Endothelial cell (in vitro differentiated cells): ENCODE results near the gene WTAP. TPM values are rescaled to one million over a fixed set of nuclear protein-coding genes. Genes with fewer than 3 reads are reported as not detected.
A peak's percentile ranks its signal among the peaks of the same experiment; 100 is the strongest.

Source experiments
- DNase-seq: peaks from one replicate; pipeline ENCODE4 v3.0.0; 2021; ENCODE audit warnings: low spot score
- H3K27ac Mint-ChIP-seq: one replicate; pipeline ENCODE4 v1.8.0; 2021; ENCODE audit warnings: mixed read lengths, inconsistent platforms; ENCODE audit not compliant: unreplicated experiment
- H3K27me3 Mint-ChIP-seq: one replicate; pipeline ENCODE4 v1.8.0; 2021; ENCODE audit warnings: mild to moderate bottlenecking, moderate library complexity, mixed read lengths, inconsistent platforms; ENCODE audit not compliant: unreplicated experiment
- H3K36me3 Mint-ChIP-seq: one replicate; pipeline ENCODE4 v1.8.0; 2021; ENCODE audit warnings: mild to moderate bottlenecking, low read depth, mixed read lengths, inconsistent platforms; ENCODE audit not compliant: unreplicated experiment
- H3K4me1 Mint-ChIP-seq: one replicate; pipeline ENCODE4 v1.8.0; 2021; ENCODE audit warnings: mild to moderate bottlenecking, mixed read lengths, inconsistent platforms; ENCODE audit not compliant: unreplicated experiment
- H3K4me3 Mint-ChIP-seq: one replicate; pipeline ENCODE4 v1.8.0; 2021; ENCODE audit warnings: mild to moderate bottlenecking, mixed read lengths, inconsistent platforms; ENCODE audit not compliant: unreplicated experiment
- H3K9me3 Mint-ChIP-seq: one replicate; pipeline ENCODE4 v1.8.0; 2021; ENCODE audit warnings: mixed read lengths, inconsistent platforms; ENCODE audit not compliant: unreplicated experiment
- CTCF ChIP-seq: fragments of 200-600 bp; sonication (generic); IDR thresholded peaks from one replicate; pipeline ENCODE4 v1.5.0; 2021; ENCODE audit warnings: antibody characterized with exemption; ENCODE audit not compliant: unreplicated experiment
- total RNA-seq: library from RNA; stranded (reverse); fragmentation: NEBNext Ultra II Directional; extraction: Animal tissue kit (Norgen Biotek cat#: 25700); gene quantifications from one replicate; pipeline ENCODE4 v1.2.1, GENCODE V29; 2021; ENCODE audit not compliant: unreplicated experiment

WTAP gene
- total RNA-seq, 1 donor from 2014 or later: 95.4 TPM

- Mint-ChIP-seq H3K9me3 (no peaks in the 10 kb centered on the region), H3K27ac (peak overlapping the region; percentile 48), H3K36me3 (peaks cover 60% of the 10 kb centered on the region), H3K4me3 (no peak overlapping the region), H3K27me3 (peaks cover 4% of the 10 kb centered on the region), H3K4me1 (peaks cover 10% of the 10 kb centered on the region)
- DNase-seq: no peak
- no peak for TF ChIP-seq CTCF
Observed at GRCh38 chr6:159769470-159769869, 42.2 kb downstream of the WTAP start.

DNA sequence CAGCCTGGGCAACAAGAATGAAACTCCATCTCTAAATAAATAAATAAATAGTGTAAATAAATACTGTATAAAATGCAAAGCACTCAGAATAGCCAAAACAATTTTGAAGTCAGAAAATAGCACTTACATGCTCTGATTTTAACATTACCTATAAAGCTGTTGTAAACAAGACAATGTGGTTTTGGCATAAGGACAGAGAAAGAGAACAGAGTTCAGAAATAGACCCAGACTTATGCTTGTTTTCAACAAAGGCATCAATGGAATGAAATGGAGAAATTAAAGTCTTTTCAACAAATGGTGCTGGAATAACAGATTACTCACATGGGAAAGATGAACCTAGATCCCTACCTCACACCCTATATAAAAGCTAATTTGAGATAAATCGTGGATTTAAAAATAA is 44.9 kb downstream of the WTAP start:
- Mint-ChIP-seq H3K9me3 (no peaks in the 10 kb centered on the region), H3K4me3 (no peak overlapping the region), H3K27ac (no peak overlapping the region), H3K4me1 (peaks cover 4% of the 10 kb centered on the region), H3K27me3 (peaks cover 4% of the 10 kb centered on the region), H3K36me3 (peaks cover 52% of the 10 kb centered on the region)
- no peak for DNase-seq
- no peak for TF ChIP-seq CTCF

DNA sequence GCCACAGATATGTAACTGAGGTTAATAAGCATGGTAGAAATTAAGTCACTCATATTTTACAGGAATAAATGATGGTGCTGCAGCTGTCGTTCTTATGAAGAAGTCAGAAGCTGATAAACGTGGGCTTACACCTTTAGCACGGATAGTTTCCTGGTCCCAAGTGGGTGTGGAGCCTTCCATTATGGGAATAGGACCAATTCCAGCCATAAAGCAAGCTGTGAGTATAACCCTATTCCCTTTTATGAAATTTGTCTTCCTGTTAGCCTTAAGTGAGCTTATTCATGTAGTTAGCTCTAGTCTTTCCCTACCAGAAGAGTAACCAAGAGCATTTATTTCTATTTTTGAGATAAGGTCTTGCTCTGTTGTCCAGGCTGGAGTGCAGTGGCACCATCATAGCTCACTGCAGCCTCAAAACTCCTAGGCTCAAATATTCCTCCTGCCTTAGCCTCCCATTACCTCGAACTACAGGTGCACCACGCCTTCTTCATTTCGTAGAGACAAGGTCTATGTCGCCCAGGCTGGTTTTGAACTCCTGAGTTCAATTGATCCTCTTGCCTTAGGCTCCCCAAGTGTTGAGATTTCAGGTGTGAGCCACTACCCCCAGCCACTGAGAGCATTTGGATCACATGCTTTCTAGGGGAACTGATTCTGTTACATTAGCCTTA is 50.1 kb downstream of the WTAP start:
- peak overlapping the region; percentile 14 for H3K27ac Mint-ChIP-seq
- DNase-seq: no peak
- H3K4me1 Mint-ChIP-seq: no peaks in the 10 kb centered on the region
- H3K27me3 Mint-ChIP-seq: peaks cover 2% of the 10 kb centered on the region
- H3K9me3 Mint-ChIP-seq: no peaks in the 10 kb centered on the region
- no peak overlapping the region for H3K4me3 Mint-ChIP-seq
- no peak for TF ChIP-seq CTCF
- H3K36me3 Mint-ChIP-seq: peaks cover 54% of the 10 kb centered on the region

DNA sequence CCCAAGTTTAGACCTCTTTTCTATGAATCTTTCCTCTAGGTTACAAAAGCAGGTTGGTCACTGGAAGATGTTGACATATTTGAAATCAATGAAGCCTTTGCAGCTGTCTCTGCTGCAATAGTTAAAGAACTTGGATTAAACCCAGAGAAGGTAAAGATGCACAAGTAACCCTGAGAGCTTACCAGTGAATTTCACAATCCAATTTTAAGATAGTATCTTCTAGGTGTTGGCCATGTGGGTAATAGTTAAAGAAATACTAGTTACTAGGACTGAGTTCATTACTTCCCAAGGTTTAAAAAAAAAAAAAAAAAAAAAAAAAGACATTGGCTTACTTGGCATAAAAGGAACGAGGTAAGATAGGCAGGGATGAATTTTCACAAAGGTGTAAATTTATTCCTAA is 50.8 kb downstream of the WTAP start:
- H3K4me3 Mint-ChIP-seq: no peak overlapping the region
- no peak overlapping the region for H3K27ac Mint-ChIP-seq
- peaks cover 61% of the 10 kb centered on the region for H3K36me3 Mint-ChIP-seq
- no peak for TF ChIP-seq CTCF
- H3K9me3 Mint-ChIP-seq: no peaks in the 10 kb centered on the region
- no peaks in the 10 kb centered on the region for H3K4me1 Mint-ChIP-seq
- H3K27me3 Mint-ChIP-seq: peaks cover 4% of the 10 kb centered on the region
- no peak for DNase-seq

GRCh38 chr6:159778542-159779103 is 51.3 kb downstream of the WTAP start:
- TF ChIP-seq CTCF: no peak
- Mint-ChIP-seq H3K36me3 (peaks cover 61% of the 10 kb centered on the region), H3K27ac (no peak overlapping the region), H3K9me3 (no peaks in the 10 kb centered on the region), H3K4me3 (no peak overlapping the region), H3K27me3 (peaks cover 4% of the 10 kb centered on the region), H3K4me1 (no peaks in the 10 kb centered on the region)
- DNase-seq: no peak
